Spleen (tissue), 11 donors: ENCODE data around the gene ACACA. TPM values are rescaled to one million over a fixed set of nuclear protein-coding genes. Genes with fewer than 3 reads are reported as not detected.

ENCODE experiments used
- DNase-seq: peaks from one replicate; pipeline ENCODE4 v3.0.0-alpha.2; 2020
- H3K27ac ChIP-seq, 8 donors: fragments of 200-600 bp; sonication (generic) in 7 of 8; 1 replicate in 4 of 8; 2 replicates in 4 of 8; pipeline versions ENCODE4 v1.5.0 to v1.8.0; 2016 to 2021; ENCODE audit warnings: inconsistent platforms in 4 of 8, mild to moderate bottlenecking in 4 of 8, moderate library complexity in 1 of 8
- H3K27me3 ChIP-seq, 7 donors: fragments of 200-600 bp; sonication (generic) in 6 of 7; replicated peaks in 1 of 7; 1 replicate in 4 of 7; 2 replicates in 3 of 7; pipeline versions ENCODE4 v1.5.0 to v1.8.0; 2016 to 2021; ENCODE audit warnings: inconsistent platforms in 3 of 7, mild to moderate bottlenecking in 1 of 7
- H3K36me3 ChIP-seq, 6 donors: fragments of 200-600 bp; sonication (generic) in 5 of 6; 1 replicate in 4 of 6; 2 replicates in 2 of 6; pipeline versions ENCODE4 v1.5.0 to v1.8.0; 2016 to 2021; ENCODE audit warnings: inconsistent platforms in 2 of 6
- H3K4me1 ChIP-seq, 6 donors: fragments of 200-600 bp; sonication (generic) in 5 of 6; 1 replicate in 3 of 6; 2 replicates in 3 of 6; pipeline versions ENCODE4 v1.5.0 to v1.8.0; 2016 to 2021; ENCODE audit warnings: inconsistent platforms in 3 of 6
- H3K4me3 ChIP-seq, 8 donors: fragments of 200-600 bp; sonication (generic) in 7 of 8; 1 replicate in 4 of 8; 2 replicates in 4 of 8; pipeline versions ENCODE4 v1.5.0 to v1.8.0; 2016 to 2021; ENCODE audit warnings: inconsistent platforms in 4 of 8, mild to moderate bottlenecking in 4 of 8, moderate library complexity in 2 of 8
- H3K9me3 ChIP-seq, 8 donors: fragments of 200-600 bp; sonication (generic) in 7 of 8; 1 replicate in 4 of 8; 2 replicates in 4 of 8; pipeline versions ENCODE4 v1.5.0 to v1.8.0; 2016 to 2021; ENCODE audit warnings: inconsistent platforms in 4 of 8
- CTCF ChIP-seq, 11 experiments: fragments of 200-600 bp in 7 of 11; fragments of 450-650 bp in 4 of 11; sonication (generic) in 4 of 11; IDR thresholded peaks in 8 of 11; conservative IDR thresholded peaks in 3 of 11; 1 replicate in 7 of 11; 2 replicates in 4 of 11; pipeline versions ENCODE4 v1.4.0 to v1.8.0; 2016 to 2021; ENCODE audit warnings: antibody characterized with exemption in 11 of 11, inconsistent platforms in 4 of 11, mild to moderate bottlenecking in 1 of 11
- POLR2A ChIP-seq, 3 donors: fragments of 450-650 bp; IDR thresholded peaks; one replicate each; pipeline ENCODE4 v1.5.1; 2017; ENCODE audit warnings: antibody characterized with exemption in 3 of 3, mild to moderate bottlenecking in 1 of 3
- POLR2AphosphoS5 ChIP-seq, 3 donors: sonication (generic); formaldehyde crosslinking; IDR thresholded peaks; one replicate each; pipeline ENCODE4 v1.5.1; 2017; ENCODE audit warnings: antibody characterized with exemption in 3 of 3
- WGBS, 5 donors: extraction: QIAGEN DNeasy Blood & Tissue Kit in 3 of 5; methylation state at CpG; one replicate each; pipeline versions ENCODE4 v1.1.5 to v1.1.7; 2013 to 2018; 5-methylcytosine and 5-hydroxymethylcytosine counted together
- intact Hi-C: fragments of 100-400 bp; cut with DNase I; formaldehyde crosslinking; loops from one replicate; pipeline ENCODE4 v1.15.0; 2023; ENCODE audit warnings: low total_unique reads
- polyA plus RNA-seq, 3 donors: library from polyadenylated mRNA; stranded (reverse); fragments of 200-250 nt; gene quantifications; one replicate each; pipeline ENCODE4 v1.2.1, GENCODE V29; 2013
- total RNA-seq, 7 donors: library from RNA; depleted of rRNA in 3 of 7; stranded (reverse); fragments of >200 nt in 3 of 7; fragmentation: NEBNext Ultra II Directional in 4 of 7; extraction: Animal tissue kit (Norgen Biotek cat#: 25700) in 4 of 7; gene quantifications; one replicate each; pipeline versions ENCODE4 v1.1.0 to v1.2.1, GENCODE V29; 2016 to 2021
- donor health status: healthy with polysubstance abuse.
- donor health status: DM: no; HTN: no; CAD: no; lungs with moderate emphysema.
- donor health status: DM: no; HTN: no; CAD: no.
- donor health status: Bipolar disorder and iron deficiency.
- donor health status: healthy.
- donor health status: DM: no; HTN: no; CAD: no.
- donor health status: DM: yes; HTN: yes; CAD: no.

ACACA gene
- total and polyA plus RNA-seq, 10 donors, result 3.2 to 50.8 (median 29.2) TPM

- 93 to 98% (median 97%) methylated on average over 4 of the region's 4 CpGs for WGBS, 5 donors
- H3K4me3 ChIP-seq, result no peak overlapping the region
Measured at GRCh38 chr17:37111329-37111728, 295.3 kb downstream of the ACACA start.

GRCh38 chr17:37110746-37111145 lies 295.9 kb downstream of the ACACA start:
- no peak overlapping the region for H3K27ac ChIP-seq
- peaks cover 0 to 6% (median 0%) of the 10 kb centered on the region in 6 donors for H3K4me1 ChIP-seq
- peaks cover 0 to 67% (median 33%) of the 10 kb centered on the region in 6 donors for H3K36me3 ChIP-seq
- intact Hi-C loops, result no loop called here
- no peaks in the 10 kb centered on the region for H3K9me3 ChIP-seq
- 94 to 97% (median 95%) methylated on average over 4 of the region's 4 CpGs for WGBS, 5 donors
- DNase-seq, result no peak
- no peak overlapping the region for H3K4me3 ChIP-seq
- no peaks in the 10 kb centered on the region for H3K27me3 ChIP-seq
- TF ChIP-seq POLR2A (IDR thresholded peaks at IDR 0.05) (no peak), CTCF (IDR thresholded peaks at IDR 0.05 in 8 of 11, conservative IDR thresholded peaks at IDR 0.05 in 3 of 11) (no peak), POLR2AphosphoS5 (IDR thresholded peaks at IDR 0.05) (no peak)

More at GRCh38 chr17:37111329-37111728, 295.3 kb downstream of the ACACA start:
- TF ChIP-seq POLR2A (IDR thresholded peaks at IDR 0.05), result no peak
- TF ChIP-seq POLR2AphosphoS5 (IDR thresholded peaks at IDR 0.05), result no peak
- no peak for TF ChIP-seq CTCF (IDR thresholded peaks at IDR 0.05 in 8 of 11, conservative IDR thresholded peaks at IDR 0.05 in 3 of 11)
- H3K27me3 ChIP-seq, result no peaks in the 10 kb centered on the region
- H3K9me3 ChIP-seq, result no peaks in the 10 kb centered on the region
- no peak for DNase-seq
- intact Hi-C loops, result no loop called here
- H3K4me1 ChIP-seq, result peaks cover 0 to 6% (median 0%) of the 10 kb centered on the region in 6 donors
- peaks cover 0 to 73% (median 33%) of the 10 kb centered on the region in 6 donors for H3K36me3 ChIP-seq
- no peak overlapping the region for H3K27ac ChIP-seq

DNA sequence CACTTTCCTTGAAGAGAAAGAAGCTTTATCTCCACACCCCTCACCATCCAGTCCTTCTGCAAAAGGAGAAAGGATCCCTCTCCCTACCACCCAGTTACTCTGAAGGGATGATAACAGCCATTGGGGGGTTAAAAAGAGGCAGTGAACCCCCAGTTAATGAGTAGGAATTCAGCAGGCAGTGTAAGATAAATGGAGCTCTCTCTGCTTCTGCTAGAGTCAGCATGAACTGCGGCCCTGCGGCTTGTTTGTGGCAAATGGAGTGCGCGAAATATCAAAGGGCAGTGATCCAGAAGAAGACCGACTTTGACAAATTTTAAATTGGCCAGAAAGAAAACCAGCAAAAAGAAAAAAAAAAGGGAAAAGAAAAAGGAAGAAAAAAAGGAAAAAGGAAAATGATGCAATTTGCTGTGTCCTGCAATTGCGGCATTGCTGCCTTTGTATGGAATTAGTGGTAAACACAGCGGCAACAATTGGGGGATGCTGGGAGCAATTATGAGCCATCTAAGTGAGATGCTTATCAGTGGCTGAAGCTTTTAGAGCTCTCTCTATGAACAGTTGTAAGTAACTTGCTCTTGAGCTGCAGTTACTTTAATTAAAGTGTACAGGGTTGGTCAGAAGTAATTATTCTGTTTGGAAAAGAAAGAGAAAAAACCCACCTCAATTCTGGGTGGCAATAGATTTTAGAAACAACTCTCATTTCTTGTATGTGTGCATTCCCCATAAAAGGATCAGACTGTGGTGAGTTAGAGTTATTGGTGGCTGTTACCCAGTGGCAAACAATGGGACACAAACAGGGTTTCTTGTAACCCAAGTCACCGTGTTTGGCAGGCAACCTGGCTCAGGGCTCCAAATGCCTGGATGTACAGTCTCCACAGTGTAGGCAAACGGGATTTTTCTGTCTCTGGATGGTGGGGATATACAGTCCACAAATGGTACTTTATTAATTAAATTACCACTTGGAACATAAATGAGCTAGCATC lies 296.6 kb downstream of the ACACA start:
- H3K9me3 ChIP-seq, result no peaks in the 10 kb centered on the region
- intact Hi-C loops, result no loop called here
- no peak for DNase-seq
- H3K27me3 ChIP-seq, result no peaks in the 10 kb centered on the region
- H3K4me1 ChIP-seq, result peaks cover 0 to 6% (median 0%) of the 10 kb centered on the region in 6 donors
- H3K36me3 ChIP-seq, result peaks cover 0 to 73% (median 33%) of the 10 kb centered on the region in 6 donors
- WGBS, 5 donors, result 86 to 97% (median 92%) methylated on average over 9 of the region's 9 CpGs
- TF ChIP-seq CTCF (IDR thresholded peaks at IDR 0.05 in 8 of 11, conservative IDR thresholded peaks at IDR 0.05 in 3 of 11), result no peak
- TF ChIP-seq POLR2AphosphoS5 (IDR thresholded peaks at IDR 0.05), result no peak
- H3K4me3 ChIP-seq, result no peak overlapping the region
- no peak overlapping the region for H3K27ac ChIP-seq

GRCh38 chr17:37109106-37109505 lies 297.5 kb downstream of the ACACA start:
- intact Hi-C loops, result no loop called here
- H3K9me3 ChIP-seq, result no peaks in the 10 kb centered on the region
- peaks cover 0 to 82% (median 33%) of the 10 kb centered on the region in 6 donors for H3K36me3 ChIP-seq
- no peak overlapping the region for H3K4me3 ChIP-seq
- H3K27me3 ChIP-seq, result no peaks in the 10 kb centered on the region
- WGBS, 5 donors, result 95 to 98% (median 96%) methylated on average over 5 of the region's 5 CpGs
- TF ChIP-seq POLR2AphosphoS5 (IDR thresholded peaks at IDR 0.05) (no peak), POLR2A (IDR thresholded peaks at IDR 0.05) (no peak)
- no peak for DNase-seq
- H3K4me1 ChIP-seq, result peaks cover 0 to 6% (median 0%) of the 10 kb centered on the region in 6 donors
- no peak overlapping the region for H3K27ac ChIP-seq
